Measurements from ENCODE around the gene TUB. TPM values are rescaled to one million over a fixed set of nuclear protein-coding genes. Genes with fewer than 3 reads are reported as not detected.

Gene TUB
- total RNA-seq, 1 experiment from 2014 or later = 18.9 TPM

DNA sequence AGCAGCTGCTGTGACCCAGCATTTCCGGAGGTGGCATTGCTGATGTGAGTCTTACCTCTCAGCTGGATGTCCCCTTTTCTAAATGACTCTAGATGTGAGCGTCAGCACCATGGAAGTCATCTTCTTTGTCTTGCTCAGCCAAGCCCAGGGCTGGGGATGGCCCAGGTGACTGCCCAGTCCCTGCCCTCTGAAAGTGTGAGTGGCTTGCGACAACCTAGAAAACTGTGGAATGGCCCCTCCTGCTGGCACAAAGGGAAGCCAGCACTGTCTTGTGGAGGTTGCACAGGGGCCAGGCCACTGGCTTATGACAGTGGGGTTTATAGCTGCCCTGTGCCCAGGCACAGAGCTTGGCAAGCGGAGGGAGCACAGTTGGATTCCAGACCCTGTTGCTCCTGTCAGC, 6.2 kb downstream of the TUB start:
- H3K4me1 ChIP-seq = peaks cover 23% of the 10 kb centered on the region

GRCh38 chr11:8087756-8088155, 6.7 kb downstream of the TUB start:
- Histone ChIP-seq H3K27me3 (no peaks in the 10 kb centered on the region), H3K4me1 (peaks cover 23% of the 10 kb centered on the region), H3K27ac (no peak overlapping the region)

More for the DNA sequence above, 6.2 kb downstream of the TUB start:
- no peak for DNase-seq
- Histone ChIP-seq H3K36me3 (no peaks in the 10 kb centered on the region), H3K27ac (no peak overlapping the region), H3K27me3 (no peaks in the 10 kb centered on the region), H3K9me3 (replicated peaks) (no peaks in the 10 kb centered on the region), H3K4me3 (no peak overlapping the region)

GRCh38 chr11:8089791-8090510, 8.9 kb downstream of the TUB start:
- no peak overlapping the region for H3K4me3 ChIP-seq
- H3K9me3 ChIP-seq (replicated peaks) = no peaks in the 10 kb centered on the region
- H3K27ac ChIP-seq = no peak overlapping the region
- no peak for DNase-seq
- peaks cover 19% of the 10 kb centered on the region for H3K4me1 ChIP-seq
- H3K27me3 ChIP-seq = no peaks in the 10 kb centered on the region
- H3K36me3 ChIP-seq = no peaks in the 10 kb centered on the region

More at GRCh38 chr11:8087756-8088155, 6.7 kb downstream of the TUB start:
- DNase-seq = no peak
- Histone ChIP-seq H3K4me3 (no peak overlapping the region), H3K36me3 (no peaks in the 10 kb centered on the region), H3K9me3 (replicated peaks) (no peaks in the 10 kb centered on the region)

DNA sequence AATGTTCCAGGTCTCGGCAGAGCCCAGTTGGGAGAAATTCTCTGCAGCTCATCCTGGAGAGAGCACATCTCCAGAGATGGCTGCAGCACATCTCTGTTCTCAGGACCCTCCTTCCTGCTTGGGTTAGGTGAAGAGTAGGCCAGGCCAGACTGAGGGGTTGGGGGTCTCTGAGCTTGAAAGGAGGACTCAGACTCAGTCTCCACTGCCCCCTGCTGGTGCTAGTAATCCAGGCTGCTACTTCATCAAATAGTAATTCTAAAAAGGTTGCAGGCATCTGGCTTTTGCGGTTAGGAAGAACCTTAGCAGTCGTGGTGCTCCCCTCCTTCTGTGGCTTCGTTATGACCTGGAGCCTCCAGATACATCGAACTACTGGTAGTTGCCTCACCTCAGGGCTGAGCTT, 9.7 kb downstream of the TUB start:
- Histone ChIP-seq H3K4me3 (no peak overlapping the region), H3K9me3 (replicated peaks) (no peaks in the 10 kb centered on the region), H3K27ac (no peak overlapping the region), H3K36me3 (no peaks in the 10 kb centered on the region), H3K27me3 (no peaks in the 10 kb centered on the region), H3K4me1 (peaks cover 11% of the 10 kb centered on the region)
- DNase-seq = peak; percentile 59 to 77

DNA sequence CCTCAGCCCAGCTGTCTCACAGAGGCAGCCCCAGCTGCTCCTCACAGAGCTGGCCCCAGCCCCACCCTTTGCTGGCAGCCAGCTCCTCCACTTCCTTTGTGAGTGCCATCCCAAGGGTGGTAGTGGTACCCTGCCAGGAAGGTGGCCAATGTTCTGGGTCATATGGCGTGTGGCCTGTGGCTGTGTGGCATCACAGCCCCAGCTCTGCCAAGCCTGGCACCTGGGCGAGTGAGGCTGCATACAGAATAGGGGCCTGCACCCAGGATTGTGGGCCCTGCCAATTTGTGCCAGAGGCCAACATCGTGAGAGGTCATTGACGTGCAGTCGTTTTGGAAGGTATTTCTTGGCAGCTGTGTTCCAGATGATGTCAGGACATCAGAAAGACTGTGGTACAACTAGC, 10.7 kb downstream of the TUB start:
- Histone ChIP-seq H3K4me3 (no peak overlapping the region), H3K9me3 (replicated peaks) (no peaks in the 10 kb centered on the region), H3K4me1 (peaks cover 1% of the 10 kb centered on the region), H3K27ac (no peak overlapping the region), H3K36me3 (no peaks in the 10 kb centered on the region), H3K27me3 (no peaks in the 10 kb centered on the region)
- no peak for DNase-seq

- Histone ChIP-seq H3K27ac (no peak overlapping the region), H3K9me3 (replicated peaks) (no peaks in the 10 kb centered on the region), H3K4me3 (no peak overlapping the region), H3K27me3 (no peaks in the 10 kb centered on the region), H3K36me3 (no peaks in the 10 kb centered on the region), H3K4me1 (no peaks in the 10 kb centered on the region)
- DNase-seq = peak; percentile 70 to 79
These were observed 11.8 kb downstream of the TUB start for GRCh38 chr11:8092587-8093424.

DNA sequence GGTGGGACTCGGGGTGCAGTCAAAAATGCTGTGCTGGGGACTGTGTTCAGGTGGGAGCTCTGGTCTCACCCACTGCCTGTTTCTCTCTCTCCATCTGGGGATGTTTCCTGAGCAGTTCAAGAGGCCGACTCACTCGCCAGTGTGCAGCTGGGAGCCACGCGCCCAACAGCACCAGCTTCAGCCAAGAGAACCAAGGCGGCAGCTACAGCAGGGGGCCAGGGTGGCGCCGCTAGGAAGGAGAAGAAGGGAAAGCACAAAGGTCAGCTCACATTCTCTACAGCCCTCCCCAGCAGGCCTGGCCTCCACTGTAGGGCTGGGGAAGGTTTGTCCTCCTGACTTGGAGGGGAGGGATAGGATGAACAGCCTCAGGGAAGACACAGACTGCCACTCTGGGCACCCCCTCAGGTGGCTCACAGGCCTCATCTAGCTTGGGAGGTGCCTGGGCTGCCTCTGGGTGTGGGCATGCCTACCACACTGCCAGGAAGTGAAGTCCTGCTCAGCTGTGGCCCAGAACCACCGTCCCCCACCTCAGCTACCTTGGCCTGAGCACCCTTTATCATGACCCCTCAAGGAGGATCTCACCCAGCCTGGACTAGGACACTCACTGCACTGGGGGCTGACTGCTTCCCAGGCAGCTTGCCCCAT, 13.0 kb downstream of the TUB start:
- Histone ChIP-seq H3K4me1 (no peaks in the 10 kb centered on the region), H3K27ac (no peak overlapping the region), H3K36me3 (no peaks in the 10 kb centered on the region), H3K9me3 (replicated peaks) (no peaks in the 10 kb centered on the region), H3K27me3 (no peaks in the 10 kb centered on the region), H3K4me3 (no peak overlapping the region)
- no peak for DNase-seq

GRCh38 chr11:8094656-8095055, 13.6 kb downstream of the TUB start:
- H3K27ac ChIP-seq = no peak overlapping the region
- no peak overlapping the region for H3K4me3 ChIP-seq
- no peaks in the 10 kb centered on the region for H3K36me3 ChIP-seq
- H3K27me3 ChIP-seq = no peaks in the 10 kb centered on the region
- H3K9me3 ChIP-seq (replicated peaks) = no peaks in the 10 kb centered on the region
- H3K4me1 ChIP-seq = no peaks in the 10 kb centered on the region
- no peak for DNase-seq

DNA sequence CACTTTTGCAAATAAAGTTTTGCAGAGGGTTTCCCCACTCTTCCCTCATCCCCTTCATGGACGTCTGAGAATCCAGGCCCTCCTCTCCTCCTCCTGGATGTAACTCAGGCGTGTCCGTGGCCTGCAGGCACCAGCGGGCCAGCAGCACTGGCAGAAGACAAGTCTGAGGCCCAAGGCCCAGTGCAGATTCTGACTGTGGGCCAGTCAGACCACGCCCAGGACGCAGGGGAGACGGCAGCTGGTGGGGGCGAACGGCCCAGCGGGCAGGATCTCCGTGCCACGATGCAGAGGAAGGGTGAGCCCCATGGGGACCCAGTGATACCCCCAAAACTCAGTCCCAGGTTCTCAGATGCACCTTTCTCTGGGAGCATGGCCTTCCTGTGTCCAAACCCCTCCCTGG, 14.4 kb downstream of the TUB start:
- no peaks in the 10 kb centered on the region for H3K9me3 ChIP-seq (replicated peaks)
- H3K27ac ChIP-seq = no peak overlapping the region
- no peaks in the 10 kb centered on the region for H3K36me3 ChIP-seq
- H3K4me3 ChIP-seq = no peak overlapping the region
- DNase-seq = no peak
- H3K27me3 ChIP-seq = no peaks in the 10 kb centered on the region
- H3K4me1 ChIP-seq = no peaks in the 10 kb centered on the region

GRCh38 chr11:8095806-8096522, 15.0 kb downstream of the TUB start:
- no peaks in the 10 kb centered on the region for H3K27me3 ChIP-seq
- no peaks in the 10 kb centered on the region for H3K4me1 ChIP-seq
- no peak overlapping the region for H3K4me3 ChIP-seq
- no peak overlapping the region for H3K27ac ChIP-seq
- H3K36me3 ChIP-seq = no peaks in the 10 kb centered on the region
- no peaks in the 10 kb centered on the region for H3K9me3 ChIP-seq (replicated peaks)
- DNase-seq = no peak

GRCh38 chr11:8096575-8096974, 15.6 kb downstream of the TUB start:
- Histone ChIP-seq H3K9me3 (replicated peaks) (no peaks in the 10 kb centered on the region), H3K27me3 (no peaks in the 10 kb centered on the region), H3K4me1 (no peaks in the 10 kb centered on the region), H3K36me3 (no peaks in the 10 kb centered on the region), H3K4me3 (no peak overlapping the region), H3K27ac (no peak overlapping the region)
- no peak for DNase-seq

GRCh38 chr11:8097062-8097461, 16.1 kb downstream of the TUB start:
- no peaks in the 10 kb centered on the region for H3K36me3 ChIP-seq
- no peak overlapping the region for H3K27ac ChIP-seq
- no peak overlapping the region for H3K4me3 ChIP-seq
- H3K4me1 ChIP-seq = no peaks in the 10 kb centered on the region
- H3K27me3 ChIP-seq = no peaks in the 10 kb centered on the region
- DNase-seq = no peak
- H3K9me3 ChIP-seq (replicated peaks) = no peaks in the 10 kb centered on the region

DNA sequence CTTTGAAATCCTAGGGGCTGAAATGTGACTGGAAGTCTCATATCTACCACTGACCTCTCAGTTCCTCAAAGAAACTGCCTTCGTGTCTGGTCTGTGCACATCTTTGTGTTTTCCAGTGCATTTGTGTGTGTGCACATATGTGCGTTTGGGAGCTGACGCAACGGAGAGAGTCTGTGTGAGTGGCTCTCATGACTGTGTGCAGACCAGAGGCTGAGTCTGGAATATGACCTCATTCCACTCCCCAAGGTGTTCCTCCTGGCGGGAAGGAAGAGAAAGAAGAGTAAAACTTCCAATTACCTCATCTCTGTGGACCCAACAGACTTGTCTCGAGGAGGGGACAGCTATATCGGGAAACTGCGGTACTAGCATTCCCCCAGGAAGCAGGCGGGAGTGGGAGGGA, 16.5 kb downstream of the TUB start:
- H3K4me1 ChIP-seq = no peaks in the 10 kb centered on the region
- no peaks in the 10 kb centered on the region for H3K9me3 ChIP-seq (replicated peaks)
- H3K36me3 ChIP-seq = no peaks in the 10 kb centered on the region
- no peak overlapping the region for H3K4me3 ChIP-seq
- no peaks in the 10 kb centered on the region for H3K27me3 ChIP-seq
- DNase-seq = no peak
- no peak overlapping the region for H3K27ac ChIP-seq

GRCh38 chr11:8097926-8098325, 16.9 kb downstream of the TUB start:
- Histone ChIP-seq H3K4me3 (no peak overlapping the region), H3K9me3 (replicated peaks) (no peaks in the 10 kb centered on the region), H3K27ac (no peak overlapping the region), H3K36me3 (no peaks in the 10 kb centered on the region), H3K4me1 (no peaks in the 10 kb centered on the region), H3K27me3 (no peaks in the 10 kb centered on the region)
- DNase-seq = no peak

GRCh38 chr11:8098361-8098760, 17.4 kb downstream of the TUB start:
- Histone ChIP-seq H3K27me3 (no peaks in the 10 kb centered on the region), H3K4me3 (no peak overlapping the region), H3K9me3 (replicated peaks) (no peaks in the 10 kb centered on the region), H3K4me1 (no peaks in the 10 kb centered on the region), H3K36me3 (no peaks in the 10 kb centered on the region), H3K27ac (no peak overlapping the region)
- DNase-seq = no peak

Measured in SJCRH30 (cell line).